Measurements from ENCODE around the gene ZNF655.
"Not testable (repeated sequence)": the region's sequence is repeated elsewhere in the genome, so short reads cannot be mapped to it uniquely, and the experiment has no call there.

The ZNF655 gene

GRCh38 chr7:99543081-99543671, 15.3 kb upstream of the ZNF655 start:
- Histone ChIP-seq H3K36me3 (ENCODE audit: control insufficient read depth, insufficient read depth, low read length) (peaks cover 17% of the 10 kb centered on the region), H3K27ac (ENCODE audit: insufficient read depth, low read depth, low read length, poor library complexity, severe bottlenecking) (no peak overlapping the region), H3K4me3 (ENCODE audit: insufficient read depth, low read depth, low read length) (no peak overlapping the region), H3K27me3 (ENCODE audit: control insufficient read depth, insufficient read depth, low read length, poor library complexity, severe bottlenecking) (no peaks in the 10 kb centered on the region), H3K9me3 (ENCODE audit: control insufficient read depth, low read length) (no peaks in the 10 kb centered on the region), H3K4me1 (ENCODE audit: control insufficient read depth, insufficient read depth, low read length) (no peaks in the 10 kb centered on the region)
- 96 to 97% methylated on average over 34 of the region's 34 CpGs for WGBS, 2 experiments

GRCh38 chr7:99543916-99544315, 14.5 kb upstream of the ZNF655 start:
- no peak overlapping the region for H3K4me3 ChIP-seq (ENCODE audit: insufficient read depth, low read depth, low read length)
- no peaks in the 10 kb centered on the region for H3K27me3 ChIP-seq (ENCODE audit: control insufficient read depth, insufficient read depth, low read length, poor library complexity, severe bottlenecking)
- no peaks in the 10 kb centered on the region for H3K4me1 ChIP-seq (ENCODE audit: control insufficient read depth, insufficient read depth, low read length)
- WGBS, 2 experiments = 93 to 96% methylated on average over 6 of the region's 6 CpGs
- no peak overlapping the region for H3K27ac ChIP-seq (ENCODE audit: insufficient read depth, low read depth, low read length, poor library complexity, severe bottlenecking)
- H3K9me3 ChIP-seq (ENCODE audit: control insufficient read depth, low read length) = no peaks in the 10 kb centered on the region
- H3K36me3 ChIP-seq (ENCODE audit: control insufficient read depth, insufficient read depth, low read length) = peaks cover 19% of the 10 kb centered on the region

GRCh38 chr7:99545308-99545707, 13.1 kb upstream of the ZNF655 start:
- peaks cover 23% of the 10 kb centered on the region for H3K36me3 ChIP-seq (ENCODE audit: control insufficient read depth, insufficient read depth, low read length)
- H3K4me3 ChIP-seq (ENCODE audit: insufficient read depth, low read depth, low read length); H3K9me3 ChIP-seq (ENCODE audit: control insufficient read depth, low read length); H3K27me3 ChIP-seq (ENCODE audit: control insufficient read depth, insufficient read depth, low read length, poor library complexity, severe bottlenecking); H3K27ac ChIP-seq (ENCODE audit: insufficient read depth, low read depth, low read length, poor library complexity, severe bottlenecking); H3K4me1 ChIP-seq (ENCODE audit: control insufficient read depth, insufficient read depth, low read length): not testable (repeated sequence)
- WGBS, 2 experiments = 94 to 96% methylated on average over 5 of the region's 5 CpGs

DNA sequence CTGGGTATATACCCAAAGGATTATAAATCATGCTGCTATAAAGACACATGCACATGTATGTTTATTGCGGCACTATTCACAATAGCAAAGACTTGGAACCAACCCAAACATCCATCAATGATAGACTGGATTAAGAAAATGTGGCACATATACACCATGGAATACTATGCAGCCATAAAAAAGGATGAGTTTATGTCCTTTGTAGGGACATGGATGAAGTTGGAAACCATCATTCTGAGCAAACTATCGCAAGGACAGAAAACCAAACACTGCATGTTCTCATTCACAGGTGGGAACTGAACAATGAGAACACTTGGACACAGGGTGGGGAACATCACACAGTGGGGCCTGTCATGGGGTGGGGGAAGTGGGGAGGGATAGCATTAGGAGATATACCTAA, 8.9 kb upstream of the ZNF655 start:
- peaks cover 23% of the 10 kb centered on the region for H3K36me3 ChIP-seq (ENCODE audit: control insufficient read depth, insufficient read depth, low read length)
- WGBS, 2 experiments = 83 to 100% methylated on average over 1 of the region's 2 CpGs

DNA sequence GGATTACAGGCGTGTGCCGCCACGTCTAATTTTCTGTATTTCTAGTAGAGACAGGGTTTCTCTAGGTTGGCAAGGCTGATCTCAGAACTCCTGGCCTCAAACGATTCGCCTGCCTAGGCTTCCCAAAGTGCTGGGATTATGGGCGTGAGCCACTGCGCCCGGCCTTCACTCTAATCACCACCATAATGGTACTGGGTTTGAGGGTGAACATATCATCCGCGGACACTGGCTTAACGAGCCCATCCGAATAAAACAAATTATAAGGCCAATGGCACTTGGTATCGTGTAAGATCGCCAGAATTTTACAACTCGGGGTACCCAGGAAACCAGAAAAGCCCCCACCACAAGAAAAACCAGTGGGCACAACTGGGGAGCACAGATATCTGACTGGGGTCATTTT, 7.1 kb upstream of the ZNF655 start:
- H3K9me3 ChIP-seq (ENCODE audit: control insufficient read depth, low read length) = no peaks in the 10 kb centered on the region
- H3K36me3 ChIP-seq (ENCODE audit: control insufficient read depth, insufficient read depth, low read length) = peaks cover 22% of the 10 kb centered on the region
- WGBS, 2 experiments = 23 to 24% methylated on average over 15 of the region's 15 CpGs
- no peak overlapping the region for H3K27ac ChIP-seq (ENCODE audit: insufficient read depth, low read depth, low read length, poor library complexity, severe bottlenecking)
- no peaks in the 10 kb centered on the region for H3K27me3 ChIP-seq (ENCODE audit: control insufficient read depth, insufficient read depth, low read length, poor library complexity, severe bottlenecking)
- H3K4me1 ChIP-seq (ENCODE audit: control insufficient read depth, insufficient read depth, low read length) = no peaks in the 10 kb centered on the region
- H3K4me3 ChIP-seq (ENCODE audit: insufficient read depth, low read depth, low read length) = peak overlapping the region; percentile 68

More for the DNA sequence above, 8.9 kb upstream of the ZNF655 start:
- not testable (repeated sequence) for H3K9me3 ChIP-seq (ENCODE audit: control insufficient read depth, low read length); H3K27ac ChIP-seq (ENCODE audit: insufficient read depth, low read depth, low read length, poor library complexity, severe bottlenecking); H3K4me1 ChIP-seq (ENCODE audit: control insufficient read depth, insufficient read depth, low read length); H3K27me3 ChIP-seq (ENCODE audit: control insufficient read depth, insufficient read depth, low read length, poor library complexity, severe bottlenecking); H3K4me3 ChIP-seq (ENCODE audit: insufficient read depth, low read depth, low read length)

GRCh38 chr7:99551767-99552463, 6.5 kb upstream of the ZNF655 start, which contains the start of gene FAM200A:
Gene FAM200A (minus strand): TSS chr7:99552114. CDS start chr7:99548407, 3,707 bp downstream.
- Histone ChIP-seq H3K9me3 (ENCODE audit: control insufficient read depth, low read length) (no peaks in the 10 kb centered on the region), H3K27ac (ENCODE audit: insufficient read depth, low read depth, low read length, poor library complexity, severe bottlenecking) (no peak within 1 kb of the TSS), H3K36me3 (ENCODE audit: control insufficient read depth, insufficient read depth, low read length) (peaks cover 16% of the 10 kb centered on the region), H3K4me1 (ENCODE audit: control insufficient read depth, insufficient read depth, low read length) (peaks cover 2% of the 10 kb centered on the region), H3K4me3 (ENCODE audit: insufficient read depth, low read depth, low read length) (peak within 1 kb of the TSS; percentile 68), H3K27me3 (ENCODE audit: control insufficient read depth, insufficient read depth, low read length, poor library complexity, severe bottlenecking) (no peaks in the 10 kb centered on the region)
- WGBS, 2 experiments = 2 to 3% methylated on average over 36 of the region's 37 CpGs

- peaks cover 8% of the 10 kb centered on the region for H3K4me1 ChIP-seq (ENCODE audit: control insufficient read depth, insufficient read depth, low read length)
- WGBS, 2 experiments = 95 to 98% methylated on average over 4 of the region's 4 CpGs
Observed at GRCh38 chr7:99553039-99553438, 5.4 kb upstream of the ZNF655 start.

DNA sequence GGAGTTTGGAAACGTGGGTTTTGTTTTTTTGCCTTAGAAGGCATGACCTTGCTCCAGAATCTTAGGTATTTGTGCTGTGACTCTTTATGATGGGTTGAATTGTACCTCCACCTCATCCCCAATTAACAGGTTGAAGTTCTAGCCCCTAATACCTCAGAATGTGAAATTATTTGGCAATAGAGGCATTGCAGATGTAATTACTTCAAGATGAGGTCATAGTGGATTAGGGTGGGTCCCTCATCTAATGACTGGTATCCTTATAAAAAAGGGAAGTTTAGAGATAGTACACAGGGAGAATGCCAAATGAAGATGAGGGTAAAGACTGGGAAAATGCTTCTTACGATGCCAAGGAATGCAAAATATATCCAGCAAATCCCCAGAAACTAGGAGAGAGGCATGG, 3.5 kb upstream of the ZNF655 start:
- Histone ChIP-seq H3K27me3 (ENCODE audit: control insufficient read depth, insufficient read depth, low read length, poor library complexity, severe bottlenecking) (no peaks in the 10 kb centered on the region), H3K27ac (ENCODE audit: insufficient read depth, low read depth, low read length, poor library complexity, severe bottlenecking) (no peak overlapping the region), H3K4me1 (ENCODE audit: control insufficient read depth, insufficient read depth, low read length) (peaks cover 8% of the 10 kb centered on the region), H3K36me3 (ENCODE audit: control insufficient read depth, insufficient read depth, low read length) (no peaks in the 10 kb centered on the region), H3K9me3 (ENCODE audit: control insufficient read depth, low read length) (no peaks in the 10 kb centered on the region), H3K4me3 (ENCODE audit: insufficient read depth, low read depth, low read length) (no peak overlapping the region)
- WGBS, 2 experiments = 91 to 97% methylated on average over 2 of the region's 2 CpGs

More at GRCh38 chr7:99553039-99553438, 5.4 kb upstream of the ZNF655 start:
- H3K27me3 ChIP-seq (ENCODE audit: control insufficient read depth, insufficient read depth, low read length, poor library complexity, severe bottlenecking) = no peaks in the 10 kb centered on the region
- H3K4me3 ChIP-seq (ENCODE audit: insufficient read depth, low read depth, low read length) = no peak overlapping the region
- H3K27ac ChIP-seq (ENCODE audit: insufficient read depth, low read depth, low read length, poor library complexity, severe bottlenecking) = no peak overlapping the region
- no peaks in the 10 kb centered on the region for H3K9me3 ChIP-seq (ENCODE audit: control insufficient read depth, low read length)
- peaks cover 7% of the 10 kb centered on the region for H3K36me3 ChIP-seq (ENCODE audit: control insufficient read depth, insufficient read depth, low read length)

DNA sequence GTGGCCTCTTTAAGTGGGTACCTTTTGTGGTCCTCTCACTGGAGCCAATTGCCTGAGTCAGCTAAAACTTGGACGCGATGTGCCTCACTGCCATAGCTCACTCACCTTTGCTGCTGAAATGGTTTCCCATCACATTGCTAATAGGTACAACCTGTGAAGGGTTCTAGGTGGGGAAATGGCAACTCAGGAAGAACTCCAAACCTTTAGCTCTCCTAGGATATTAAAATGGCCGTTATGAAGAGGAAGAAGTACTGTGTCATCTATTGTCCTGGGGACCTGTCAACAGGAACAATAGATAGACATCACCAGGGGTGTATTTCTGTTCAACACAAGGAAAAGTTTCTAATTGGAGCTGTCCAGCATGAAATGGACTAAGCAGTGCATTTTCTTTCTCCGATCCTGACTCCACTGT, 1.2 kb upstream of the ZNF655 start:
- H3K27ac ChIP-seq (ENCODE audit: insufficient read depth, low read depth, low read length, poor library complexity, severe bottlenecking) = no peak overlapping the region
- peaks cover 8% of the 10 kb centered on the region for H3K4me1 ChIP-seq (ENCODE audit: control insufficient read depth, insufficient read depth, low read length)
- H3K9me3 ChIP-seq (ENCODE audit: control insufficient read depth, low read length) = no peaks in the 10 kb centered on the region
- no peaks in the 10 kb centered on the region for H3K27me3 ChIP-seq (ENCODE audit: control insufficient read depth, insufficient read depth, low read length, poor library complexity, severe bottlenecking)
- H3K36me3 ChIP-seq (ENCODE audit: control insufficient read depth, insufficient read depth, low read length) = peaks cover 17% of the 10 kb centered on the region
- peak overlapping the region; percentile 99 for H3K4me3 ChIP-seq (ENCODE audit: insufficient read depth, low read depth, low read length)
- 91 to 96% methylated on average over 4 of the region's 4 CpGs for WGBS, 2 experiments

- peak overlapping the region; percentile 99 for H3K4me3 ChIP-seq (ENCODE audit: insufficient read depth, low read depth, low read length)
- H3K9me3 ChIP-seq (ENCODE audit: control insufficient read depth, low read length) = no peaks in the 10 kb centered on the region
- 2% methylated on average over 17 of the region's 17 CpGs for WGBS, 2 experiments
- H3K27ac ChIP-seq (ENCODE audit: insufficient read depth, low read depth, low read length, poor library complexity, severe bottlenecking) = peak overlapping the region; percentile 86
- H3K36me3 ChIP-seq (ENCODE audit: control insufficient read depth, insufficient read depth, low read length) = peaks cover 24% of the 10 kb centered on the region
- peaks cover 8% of the 10 kb centered on the region for H3K4me1 ChIP-seq (ENCODE audit: control insufficient read depth, insufficient read depth, low read length)
- H3K27me3 ChIP-seq (ENCODE audit: control insufficient read depth, insufficient read depth, low read length, poor library complexity, severe bottlenecking) = no peaks in the 10 kb centered on the region
Observed at GRCh38 chr7:99557940-99558305, 519 bp upstream of the ZNF655 start.
